ENCODE results near the gene CFDP1.

Gene CFDP1

GRCh38 chr16:75351183-75351582 lies 82.1 kb downstream of the CFDP1 start:
- Histone ChIP-seq H3K4me1 (ENCODE audit: low read length) (no peaks in the 10 kb centered on the region), H3K4me2 (ENCODE audit: low read depth, low read length) (no peak overlapping the region), H3K36me3 (replicated peaks; ENCODE audit: insufficient read depth, low read length) (no peaks in the 10 kb centered on the region), H4K20me1 (ENCODE audit: insufficient read depth, low read length) (no peaks in the 10 kb centered on the region), H3K9me2 (replicated peaks; ENCODE audit: insufficient read depth, low read length) (no peaks in the 10 kb centered on the region), H3F3A (ENCODE audit: insufficient read depth, low read length) (no peaks in the 10 kb centered on the region), H3K9ac (ENCODE audit: low read length) (no peak overlapping the region), H3K79me2 (ENCODE audit: low read length) (no peaks in the 10 kb centered on the region), H3K9me3 (replicated peaks; ENCODE audit: insufficient read depth, low read length) (no peaks in the 10 kb centered on the region), H2AFZ (ENCODE audit: low read length) (no peak overlapping the region), H3K4me3 (ENCODE audit: low read length) (no peak overlapping the region), H3K27ac (ENCODE audit: low read length) (no peak overlapping the region), H3K27me3 (replicated peaks; ENCODE audit: insufficient read depth, low read length) (no peaks in the 10 kb centered on the region)
- TF ChIP-seq EZH2phosphoT487 (IDR thresholded peaks at IDR 0.05; ENCODE audit: low read length), result no peak
- no peak for TF ChIP-seq EZH2 (optimal IDR thresholded peaks at IDR 0.05; ENCODE audit: low read depth, low read length)
- no peak for DNase-seq

GRCh38 chr16:75345711-75346110 lies 87.6 kb downstream of the CFDP1 start:
- Histone ChIP-seq H3K27ac (ENCODE audit: low read length) (no peak overlapping the region), H3K9me3 (replicated peaks; ENCODE audit: insufficient read depth, low read length) (no peaks in the 10 kb centered on the region), H3K9ac (ENCODE audit: low read length) (no peak overlapping the region), H2AFZ (ENCODE audit: low read length) (no peak overlapping the region), H3K4me2 (ENCODE audit: low read depth, low read length) (no peak overlapping the region), H3K4me3 (ENCODE audit: low read length) (no peak overlapping the region), H3K36me3 (replicated peaks; ENCODE audit: insufficient read depth, low read length) (no peaks in the 10 kb centered on the region), H3K4me1 (ENCODE audit: low read length) (no peaks in the 10 kb centered on the region), H3F3A (ENCODE audit: insufficient read depth, low read length) (no peaks in the 10 kb centered on the region), H4K20me1 (ENCODE audit: insufficient read depth, low read length) (no peaks in the 10 kb centered on the region), H3K79me2 (ENCODE audit: low read length) (no peaks in the 10 kb centered on the region), H3K9me2 (replicated peaks; ENCODE audit: insufficient read depth, low read length) (no peaks in the 10 kb centered on the region), H3K27me3 (replicated peaks; ENCODE audit: insufficient read depth, low read length) (no peaks in the 10 kb centered on the region)
- TF ChIP-seq CTCF (IDR thresholded peaks at IDR 0.05; ENCODE audit: low read length) (no peak), EZH2phosphoT487 (IDR thresholded peaks at IDR 0.05; ENCODE audit: low read length) (no peak), EZH2 (optimal IDR thresholded peaks at IDR 0.05; ENCODE audit: low read depth, low read length) (no peak)
- no peak for DNase-seq

GRCh38 chr16:75343941-75344340 lies 89.4 kb downstream of the CFDP1 start:
- no peaks in the 10 kb centered on the region for H3K4me1 ChIP-seq (ENCODE audit: low read length)
- H3K79me2 ChIP-seq (ENCODE audit: low read length), result no peaks in the 10 kb centered on the region
- no peaks in the 10 kb centered on the region for H3K9me2 ChIP-seq (replicated peaks; ENCODE audit: insufficient read depth, low read length)
- H4K20me1 ChIP-seq (ENCODE audit: insufficient read depth, low read length), result no peaks in the 10 kb centered on the region
- H3K4me3 ChIP-seq (ENCODE audit: low read length), result no peak overlapping the region
- H3K9ac ChIP-seq (ENCODE audit: low read length), result no peak overlapping the region
- H3K27me3 ChIP-seq (replicated peaks; ENCODE audit: insufficient read depth, low read length), result no peaks in the 10 kb centered on the region
- no peak overlapping the region for H3K4me2 ChIP-seq (ENCODE audit: low read depth, low read length)
- no peak overlapping the region for H2AFZ ChIP-seq (ENCODE audit: low read length)
- no peaks in the 10 kb centered on the region for H3K9me3 ChIP-seq (replicated peaks; ENCODE audit: insufficient read depth, low read length)
- DNase-seq, result no peak
- no peaks in the 10 kb centered on the region for H3F3A ChIP-seq (ENCODE audit: insufficient read depth, low read length)
- H3K27ac ChIP-seq (ENCODE audit: low read length), result no peak overlapping the region
- no peaks in the 10 kb centered on the region for H3K36me3 ChIP-seq (replicated peaks; ENCODE audit: insufficient read depth, low read length)
- TF ChIP-seq EZH2 (optimal IDR thresholded peaks at IDR 0.05; ENCODE audit: low read depth, low read length), result no peak
- TF ChIP-seq CTCF (IDR thresholded peaks at IDR 0.05; ENCODE audit: low read length), result no peak
- TF ChIP-seq EZH2phosphoT487 (IDR thresholded peaks at IDR 0.05; ENCODE audit: low read length), result no peak

GRCh38 chr16:75343286-75343685 lies 90.0 kb downstream of the CFDP1 start:
- no peak for DNase-seq
- no peaks in the 10 kb centered on the region for H3K4me1 ChIP-seq (ENCODE audit: low read length)
- H3K9me3 ChIP-seq (replicated peaks; ENCODE audit: insufficient read depth, low read length), result no peaks in the 10 kb centered on the region
- no peak overlapping the region for H3K9ac ChIP-seq (ENCODE audit: low read length)
- H3K4me2 ChIP-seq (ENCODE audit: low read depth, low read length), result no peak overlapping the region
- H3F3A ChIP-seq (ENCODE audit: insufficient read depth, low read length), result no peaks in the 10 kb centered on the region
- H3K27ac ChIP-seq (ENCODE audit: low read length), result no peak overlapping the region
- no peak overlapping the region for H2AFZ ChIP-seq (ENCODE audit: low read length)
- no peak overlapping the region for H3K4me3 ChIP-seq (ENCODE audit: low read length)
- TF ChIP-seq EZH2phosphoT487 (IDR thresholded peaks at IDR 0.05; ENCODE audit: low read length), result no peak
- TF ChIP-seq EZH2 (optimal IDR thresholded peaks at IDR 0.05; ENCODE audit: low read depth, low read length), result no peak
- TF ChIP-seq CTCF (IDR thresholded peaks at IDR 0.05; ENCODE audit: low read length), result no peak
- H3K79me2 ChIP-seq (ENCODE audit: low read length), result no peaks in the 10 kb centered on the region
- no peaks in the 10 kb centered on the region for H3K9me2 ChIP-seq (replicated peaks; ENCODE audit: insufficient read depth, low read length)
- H3K36me3 ChIP-seq (replicated peaks; ENCODE audit: insufficient read depth, low read length), result no peaks in the 10 kb centered on the region
- H3K27me3 ChIP-seq (replicated peaks; ENCODE audit: insufficient read depth, low read length), result no peaks in the 10 kb centered on the region
- no peaks in the 10 kb centered on the region for H4K20me1 ChIP-seq (ENCODE audit: insufficient read depth, low read length)

All from MM.1S (cell line).